SU-DHL-6 (cell line): ENCODE results near the gene MYO15A.

ENCODE experiments used
- H2AFZ ChIP-seq: fragments of 200-600 bp; sonication (generic); 2 replicates; pipeline ENCODE4 v1.6.1; 2014; ENCODE audit warnings: low read depth, mild to moderate bottlenecking, moderate library complexity, mixed read lengths, antibody characterized with exemption, low read length; ENCODE audit not compliant: severe bottlenecking
- H3F3A ChIP-seq: fragments of 200-600 bp; shearing (Covaris generic); 2 replicates; pipeline ENCODE4 v1.6.0; 2016; ENCODE audit warnings: antibody characterized with exemption, mild to moderate bottlenecking; ENCODE audit not compliant: insufficient read depth
- H3K27ac ChIP-seq: fragments of 200-600 bp; sonication (generic); 2 replicates; pipeline ENCODE4 v1.5.1; 2016; ENCODE audit warnings: low read depth, mild to moderate bottlenecking, low read length, moderate library complexity, mixed read lengths
- H3K27me3 ChIP-seq: fragments of 200-600 bp; sonication (generic), shearing (Covaris generic); 2 replicates; pipeline ENCODE4 v1.6.0; 2014; ENCODE audit warnings: mild to moderate bottlenecking, low read length
- H3K36me3 ChIP-seq: fragments of 200-600 bp; sonication (generic); 2 replicates; pipeline ENCODE4 v1.6.1; 2014; ENCODE audit warnings: mild to moderate bottlenecking, low read length, mixed read lengths
- H3K4me2 ChIP-seq: fragments of 300-600, 200-600 bp; shearing (Covaris generic), sonication (generic); 2 replicates; pipeline ENCODE4 v1.6.0; 2014; ENCODE audit warnings: low read length, low read depth, mild to moderate bottlenecking; ENCODE audit not compliant: poor library complexity, severe bottlenecking
- H3K4me3 ChIP-seq: fragments of 200-600 bp; sonication (generic); 2 replicates; pipeline ENCODE4 v1.5.1; 2014; ENCODE audit warnings: antibody characterized with exemption, low read length, mild to moderate bottlenecking, mixed read lengths; ENCODE audit not compliant: insufficient read depth, poor library complexity, severe bottlenecking
- H3K79me2 ChIP-seq: fragments of 200-600 bp; sonication (generic); 2 replicates; pipeline ENCODE4 v1.6.1; 2014; ENCODE audit warnings: mild to moderate bottlenecking, low read length, moderate library complexity; ENCODE audit not compliant: insufficient read depth
- H3K9ac ChIP-seq: fragments of 200-600 bp; sonication (generic); 2 replicates; pipeline ENCODE4 v1.7.0; 2014; ENCODE audit warnings: mild to moderate bottlenecking, low read length
- H3K9me2 ChIP-seq: fragments of 200-600 bp; sonication (generic); replicated peaks from 2 replicates; pipeline ENCODE4 v1.6.1; 2014; ENCODE audit warnings: low read length; ENCODE audit not compliant: insufficient read depth
- H3K9me3 ChIP-seq: fragments of 200-600 bp; sonication (generic); 2 replicates; pipeline ENCODE4 v1.6.1; 2014; ENCODE audit warnings: low read length, mixed read lengths; ENCODE audit not compliant: insufficient read depth
- H4K20me1 ChIP-seq: fragments of 200-600 bp; sonication (generic); 2 replicates; pipeline ENCODE4 v1.6.1; 2014; ENCODE audit warnings: low read depth, mild to moderate bottlenecking, antibody characterized with exemption, low read length, moderate library complexity, mixed read lengths
- CTCF ChIP-seq: fragments of 200-600 bp; sonication (generic); IDR thresholded peaks from one replicate; pipeline ENCODE4 v1.5.1; 2017; ENCODE audit warnings: antibody characterized with exemption, mild to moderate bottlenecking, low read length, moderate library complexity; ENCODE audit not compliant: insufficient read depth, poor library complexity, severe bottlenecking
- EZH2phosphoT487 ChIP-seq: fragments of 200-600 bp; sonication (generic), shearing (Covaris generic); conservative IDR thresholded peaks from 2 replicates; pipeline ENCODE4 v1.6.1; 2018; ENCODE audit warnings: mild to moderate bottlenecking, antibody characterized with exemption, low read length, moderate library complexity, mixed read lengths

The MYO15A gene

GRCh38 chr17:18190628-18191235 lies 82.2 kb downstream of the MYO15A start:
- no peak overlapping the region for H3K27ac ChIP-seq
- H3K4me2 ChIP-seq: no peak overlapping the region
- peaks cover 20% of the 10 kb centered on the region for H4K20me1 ChIP-seq

GRCh38 chr17:18191236-18191667 lies 82.7 kb downstream of the MYO15A start:
- H3F3A ChIP-seq: no peaks in the 10 kb centered on the region
- peaks cover 15% of the 10 kb centered on the region for H4K20me1 ChIP-seq
- no peak overlapping the region for H3K9ac ChIP-seq
- no peaks in the 10 kb centered on the region for H3K27me3 ChIP-seq
- no peak overlapping the region for H3K4me2 ChIP-seq
- H3K27ac ChIP-seq: no peak overlapping the region
- H3K9me2 ChIP-seq: no peaks in the 10 kb centered on the region
- no peaks in the 10 kb centered on the region for H3K9me3 ChIP-seq
- no peak overlapping the region for H3K4me3 ChIP-seq
- peaks cover 87% of the 10 kb centered on the region for H3K79me2 ChIP-seq
- H2AFZ ChIP-seq: no peak overlapping the region
- H3K36me3 ChIP-seq: peaks cover 8% of the 10 kb centered on the region; the same call in 1 of the 2 replicates
- no peak for TF ChIP-seq CTCF
- no peak for TF ChIP-seq EZH2phosphoT487

More at GRCh38 chr17:18190628-18191235, 82.2 kb downstream of the MYO15A start:
- Histone ChIP-seq H3K9me2 (no peaks in the 10 kb centered on the region), H3K79me2 (peaks cover 87% of the 10 kb centered on the region), H3K27me3 (no peaks in the 10 kb centered on the region), H3K9ac (no peak overlapping the region), H3K4me3 (no peak overlapping the region), H3K9me3 (no peaks in the 10 kb centered on the region), H3F3A (no peaks in the 10 kb centered on the region), H2AFZ (no peak overlapping the region), H3K36me3 (peaks cover 7% of the 10 kb centered on the region; the same call in 1 of the 2 replicates)
- no peak for TF ChIP-seq CTCF
- no peak for TF ChIP-seq EZH2phosphoT487

GRCh38 chr17:18191967-18192366 lies 83.4 kb downstream of the MYO15A start:
- no peaks in the 10 kb centered on the region for H3K9me3 ChIP-seq
- peaks cover 87% of the 10 kb centered on the region for H3K79me2 ChIP-seq

More at GRCh38 chr17:18191967-18192366, 83.4 kb downstream of the MYO15A start:
- no peaks in the 10 kb centered on the region for H3K27me3 ChIP-seq
- H4K20me1 ChIP-seq: peaks cover 8% of the 10 kb centered on the region; the same call in 1 of the 2 replicates
- H2AFZ ChIP-seq: no peak overlapping the region
- H3F3A ChIP-seq: no peaks in the 10 kb centered on the region
- H3K36me3 ChIP-seq: peaks cover 9% of the 10 kb centered on the region; the same call in 1 of the 2 replicates
- no peak overlapping the region for H3K9ac ChIP-seq
- H3K4me3 ChIP-seq: no peak overlapping the region
- no peak overlapping the region for H3K27ac ChIP-seq
- H3K4me2 ChIP-seq: no peak overlapping the region
- TF ChIP-seq CTCF: no peak
- TF ChIP-seq EZH2phosphoT487: no peak
- no peaks in the 10 kb centered on the region for H3K9me2 ChIP-seq
